GM12878 (cell line): ENCODE results near the gene DMBX1. TPM values are rescaled to one million over a fixed set of nuclear protein-coding genes. Genes with fewer than 3 reads are reported as not detected.

Source experiments
- ATAC-seq: fragments of 200-7000 bp; cut with Tn5 transposase; 3 replicates; pipeline ENCODE4 v1.9.1; 2020; ENCODE audit warnings: mild to moderate bottlenecking, moderate library complexity
- BruUV-seq: library from RNA; stranded (reverse); fragments of 400-500 nt; replicated peaks from 2 replicates; lab custom pipeline; 2021; lab: Mats Ljungman, UMichigan
- CTCF ChIA-PET: fragments of 300-600 bp; sonication (Branson Sonifier 250); formaldehyde crosslinking; extraction: SDS; loops from one replicate; lab custom pipeline; 2021; ENCODE audit warnings: inconsistent platforms; lab: Yijun Ruan, JAX
- POLR2A ChIA-PET: fragments of 350-600 bp; formaldehyde crosslinking; extraction: SDS; loops from one replicate; lab custom pipeline; 2021; ENCODE audit warnings: inconsistent platforms; lab: Charles Lee
- RAD21 ChIA-PET: fragments of 300-600 bp; sonication (Branson Sonifier 250); formaldehyde crosslinking; loops from one replicate; lab custom pipeline; 2023; ENCODE audit warnings: antibody characterized with exemption; ENCODE audit not compliant: unreplicated experiment; lab: Charles Lee
- SMC1A ChIA-PET: fragments of 300-600 bp; sonication (Branson Sonifier 250); formaldehyde crosslinking; loops from one replicate; lab custom pipeline; 2023; ENCODE audit not compliant: unreplicated experiment, uncharacterized antibody; lab: Charles Lee
- DNase-seq: peaks from one replicate; pipeline ENCODE4 v3.0.0-alpha.2; 2011; ENCODE audit warnings: low read depth, low spot score
- FAIRE-seq: peaks from 3 replicates; lab custom pipeline; 2011; peaks lifted over from hg19 to GRCh38; lab: Jason Lieb, UNC
- H2AFZ ChIP-seq: 2 replicates; pipeline ENCODE4 v1.6.0; 2011; ENCODE audit warnings: low read depth, low read length, control low read depth; ENCODE audit not compliant: control insufficient read depth
- H3K27ac ChIP-seq: 2 replicates; pipeline ENCODE4 v1.5.1; 2011; ENCODE audit warnings: control low read depth; ENCODE audit not compliant: control insufficient read depth, insufficient read depth
- H3K27me3 ChIP-seq, 2 experiments: replicated peaks in 1 of 2; 2 replicates each; pipeline versions ENCODE4 v1.6.0 to v1.6.1; 2011; ENCODE audit warnings: low read length in 1 of 2; ENCODE audit not compliant: control insufficient read depth in 2 of 2, insufficient read depth in 2 of 2
- H3K36me3 ChIP-seq, 2 experiments: 2 replicates each; pipeline ENCODE4 v1.5.1; 2011; ENCODE audit warnings: low read length in 1 of 2; ENCODE audit not compliant: control insufficient read depth in 2 of 2, insufficient read depth in 2 of 2
- H3K4me1 ChIP-seq: 2 replicates; pipeline ENCODE4 v1.6.1; 2011; ENCODE audit warnings: mild to moderate bottlenecking, low read length, moderate library complexity, mixed read lengths; ENCODE audit not compliant: control insufficient read depth, insufficient read depth
- H3K4me2 ChIP-seq: 2 replicates; pipeline ENCODE4 v1.6.0; 2011; ENCODE audit warnings: control low read depth; ENCODE audit not compliant: control insufficient read depth, insufficient read depth
- H3K4me3 ChIP-seq: fragments of 200-600 bp; sonication (generic); 2 replicates; pipeline ENCODE4 v1.5.1; 2016
- H3K79me2 ChIP-seq: 2 replicates; pipeline ENCODE4 v1.6.0; 2011; ENCODE audit warnings: low read length; ENCODE audit not compliant: control insufficient read depth, insufficient read depth
- H3K9ac ChIP-seq: 2 replicates; pipeline ENCODE4 v1.8.0; 2011; ENCODE audit warnings: low read length, control low read depth, mixed read lengths; ENCODE audit not compliant: control insufficient read depth, insufficient read depth
- H3K9me3 ChIP-seq: replicated peaks from 3 replicates; pipeline ENCODE4 v1.5.1; 2011; ENCODE audit warnings: mild to moderate bottlenecking, low read length; ENCODE audit not compliant: control insufficient read depth, insufficient read depth
- H4K20me1 ChIP-seq: 2 replicates; pipeline ENCODE4 v1.6.0; 2011; ENCODE audit not compliant: control insufficient read depth, insufficient read depth
- BHLHE40 ChIP-seq, 2 experiments: fragments of 450-650 bp in 1 of 2; IDR thresholded peaks; 2 replicates each; pipeline ENCODE4 v1.6.1; 2011 to 2017; ENCODE audit warnings: low read depth in 2 of 2, borderline replicate concordance in 1 of 2, improper control_type of control experiment in 1 of 2, low read length in 1 of 2, mild to moderate bottlenecking in 1 of 2
- CREB1 ChIP-seq: IDR thresholded peaks from 2 replicates; pipeline ENCODE4 v1.6.1; 2012; ENCODE audit warnings: low read depth, mild to moderate bottlenecking, inconsistent platforms
- HDAC6 ChIP-seq: fragments of 200-600 bp; sonication (generic); IDR thresholded peaks from one replicate; pipeline ENCODE4 v1.8.0; 2017; ENCODE audit warnings: antibody characterized with exemption; ENCODE audit not compliant: unreplicated experiment
- IRF4 ChIP-seq: IDR thresholded peaks from 2 replicates; pipeline ENCODE4 v1.6.1; 2011; ENCODE audit warnings: low read depth, low read length
- NBN ChIP-seq: fragments of 450-650 bp; IDR thresholded peaks from 2 replicates; pipeline ENCODE4 v1.6.1; 2016
- NR2C2 ChIP-seq: IDR thresholded peaks from 2 replicates; pipeline ENCODE4 v1.6.1; 2011; ENCODE audit warnings: borderline replicate concordance, low read depth; ENCODE audit not compliant: control insufficient read depth, insufficient read length
- POLR2AphosphoS5 ChIP-seq: IDR thresholded peaks from 2 replicates; pipeline ENCODE4 v1.6.1; 2011; ENCODE audit warnings: mild to moderate bottlenecking, low read length, inconsistent platforms
- RBBP5 ChIP-seq: fragments of 200-600 bp; sonication (generic); conservative IDR thresholded peaks from 2 replicates; pipeline ENCODE4 v1.6.1; 2016
- SIX5 ChIP-seq: IDR thresholded peaks from 2 replicates; pipeline ENCODE4 v1.6.1; 2011; ENCODE audit warnings: mild to moderate bottlenecking, low read depth, low read length, moderate library complexity; ENCODE audit not compliant: severe bottlenecking
- SKIL ChIP-seq: fragments of 450-650 bp; IDR thresholded peaks from 2 replicates; pipeline ENCODE4 v1.6.1; 2017; ENCODE audit warnings: mild to moderate bottlenecking, low read depth, inconsistent platforms; ENCODE audit not compliant: poor library complexity, severe bottlenecking
- SP1 ChIP-seq: IDR thresholded peaks from one replicate; pipeline ENCODE4 v1.6.1; 2011; ENCODE audit warnings: low read depth, low read length
- TCF3 ChIP-seq: IDR thresholded peaks from 2 replicates; pipeline ENCODE4 v1.6.1; 2012; ENCODE audit warnings: low read depth, mild to moderate bottlenecking, low read length, borderline replicate concordance; ENCODE audit not compliant: insufficient read depth
- ZNF24 ChIP-seq: fragments of 450-650 bp; IDR thresholded peaks from 2 replicates; pipeline ENCODE4 v1.6.1; 2017; ENCODE audit warnings: antibody characterized with exemption, mild to moderate bottlenecking
- WGBS: methylation state at CpG from one replicate; pipeline ENCODE4 v1.1.6; 2016; ENCODE audit warnings: low lambda C conversion rate; ENCODE audit not compliant: insufficient replicate concordance, insufficient coverage; ENCODE audit errors: missing lambda C conversion rate; 5-methylcytosine and 5-hydroxymethylcytosine counted together
- in situ Hi-C: fragments of 300-500 bp; cut with MboI; formaldehyde crosslinking; loops from 9 replicates; pipeline ENCODE4 v1.14.3; 2018; ENCODE audit warnings: mixed read lengths
- intact Hi-C: fragments of 100-400 bp; cut with micrococcal nuclease; formaldehyde crosslinking; loops from one replicate; pipeline ENCODE4 v1.14.2; 2022; ENCODE audit not compliant: unreplicated experiment
- polyA plus RNA-seq, 11 experiments: library from polyadenylated mRNA; depleted of rRNA in 4 of 11; unstranded in 6 of 11; stranded (reverse) in 5 of 11; fragments of >200 nt; fragmentation: Nextera tagmentation in 4 of 11; fragmentation: Illumina TruSeq in 1 of 11; extraction: Ambion mirVana in 4 of 11; extraction: Trizol in 1 of 11; gene quantifications; 1 replicate in 1 of 11; 2 replicates in 10 of 11; pipeline versions ENCODE4 v1.2.1 to v1.2.3, GENCODE V29; 2011 to 2016; ENCODE audit warnings: inconsistent platforms in 2 of 11, missing spikeins in 2 of 11, low read depth in 1 of 11
- total RNA-seq, 4 experiments: library from RNA; depleted of rRNA in 3 of 4; stranded (reverse); fragments of >200 nt in 3 of 4; fragmentation: Illumina TruSeq in 1 of 4; extraction: Trizol in 1 of 4; gene quantifications; 2 replicates each; pipeline versions ENCODE4 v1.2.1 to v1.2.3, GENCODE V29; 2013 to 2021
- TF ChIP-seq, protein P1 (sequence below): fragments of 450-650 bp; IDR thresholded peaks from 2 replicates; pipeline ENCODE4 v1.6.1; 2016; ENCODE audit warnings: mild to moderate bottlenecking, moderate library complexity, borderline replicate concordance
- TF ChIP-seq, protein P2 (sequence below): IDR thresholded peaks from 2 replicates; pipeline ENCODE4 v1.6.1; 2011; ENCODE audit warnings: mild to moderate bottlenecking, low read depth, low read length, moderate library complexity; ENCODE audit not compliant: insufficient replicate concordance

Gene DMBX1
- total and polyA plus RNA-seq, 10 of the 15 experiments (the other 5 are each of a cell fraction or from before 2014, with no cell fraction given) = 0.03 TPM; not detected in 9

GRCh38 chr1:46481961-46482360 is 7.7 kb upstream of the DMBX1 start:
- RAD21 ChIA-PET = interaction anchor here (2.8 kb wide), 1 partner anchor 45 kb away, joined by 15 read pairs; no protein-coding TSS in a partner anchor
- FAIRE-seq = no peak

More at GRCh38 chr1:46481961-46482360, 7.7 kb upstream of the DMBX1 start:
- no peaks in the 10 kb centered on the region for H3K4me1 ChIP-seq
- H3K4me2 ChIP-seq = no peak overlapping the region
- POLR2A ChIA-PET = no interaction called here
- no peak overlapping the region for H3K27ac ChIP-seq
- H3K9ac ChIP-seq = no peak overlapping the region
- H3K27me3 ChIP-seq = peaks cover 6 to 9% of the 10 kb centered on the region in 2 experiments; a peak in 3 of 4 replicates
- H3K79me2 ChIP-seq = no peaks in the 10 kb centered on the region
- no peaks in the 10 kb centered on the region for H3K9me3 ChIP-seq
- DNase-seq = no peak
- H3K4me3 ChIP-seq = no peak overlapping the region
- H3K36me3 ChIP-seq = no peaks in the 10 kb centered on the region
- intact Hi-C loops = no loop called here
- no TSS peak for BruUV-seq
- H4K20me1 ChIP-seq = no peaks in the 10 kb centered on the region; the same call in 1 of the 2 replicates
- in situ Hi-C loops = no loop called here
- CTCF ChIA-PET = interaction anchor here (0.5 to 1.2 kb wide), 4 partner anchors 8 to 47 kb away, joined by 3 to 6 read pairs (median 3); partner anchors contain the start of gene DMBX1
- TF ChIP-seq NBN (no peak), IRF4 (no peak), NR2C2 (no peak), RBBP5 (no peak), SIX5 (no peak), ZNF24 (no peak), SKIL (no peak), POLR2AphosphoS5 (no peak), TCF3 (no peak), CREB1 (no peak), SP1 (no peak), BHLHE40 (IDR thresholded peaks at IDR 0.05; ENCODE audit: borderline replicate concordance in 1 of 2, low read depth in 2 of 2, low read length in 1 of 2) (no peak), HDAC6 (no peak)
- TF ChIP-seq, protein P1, sequence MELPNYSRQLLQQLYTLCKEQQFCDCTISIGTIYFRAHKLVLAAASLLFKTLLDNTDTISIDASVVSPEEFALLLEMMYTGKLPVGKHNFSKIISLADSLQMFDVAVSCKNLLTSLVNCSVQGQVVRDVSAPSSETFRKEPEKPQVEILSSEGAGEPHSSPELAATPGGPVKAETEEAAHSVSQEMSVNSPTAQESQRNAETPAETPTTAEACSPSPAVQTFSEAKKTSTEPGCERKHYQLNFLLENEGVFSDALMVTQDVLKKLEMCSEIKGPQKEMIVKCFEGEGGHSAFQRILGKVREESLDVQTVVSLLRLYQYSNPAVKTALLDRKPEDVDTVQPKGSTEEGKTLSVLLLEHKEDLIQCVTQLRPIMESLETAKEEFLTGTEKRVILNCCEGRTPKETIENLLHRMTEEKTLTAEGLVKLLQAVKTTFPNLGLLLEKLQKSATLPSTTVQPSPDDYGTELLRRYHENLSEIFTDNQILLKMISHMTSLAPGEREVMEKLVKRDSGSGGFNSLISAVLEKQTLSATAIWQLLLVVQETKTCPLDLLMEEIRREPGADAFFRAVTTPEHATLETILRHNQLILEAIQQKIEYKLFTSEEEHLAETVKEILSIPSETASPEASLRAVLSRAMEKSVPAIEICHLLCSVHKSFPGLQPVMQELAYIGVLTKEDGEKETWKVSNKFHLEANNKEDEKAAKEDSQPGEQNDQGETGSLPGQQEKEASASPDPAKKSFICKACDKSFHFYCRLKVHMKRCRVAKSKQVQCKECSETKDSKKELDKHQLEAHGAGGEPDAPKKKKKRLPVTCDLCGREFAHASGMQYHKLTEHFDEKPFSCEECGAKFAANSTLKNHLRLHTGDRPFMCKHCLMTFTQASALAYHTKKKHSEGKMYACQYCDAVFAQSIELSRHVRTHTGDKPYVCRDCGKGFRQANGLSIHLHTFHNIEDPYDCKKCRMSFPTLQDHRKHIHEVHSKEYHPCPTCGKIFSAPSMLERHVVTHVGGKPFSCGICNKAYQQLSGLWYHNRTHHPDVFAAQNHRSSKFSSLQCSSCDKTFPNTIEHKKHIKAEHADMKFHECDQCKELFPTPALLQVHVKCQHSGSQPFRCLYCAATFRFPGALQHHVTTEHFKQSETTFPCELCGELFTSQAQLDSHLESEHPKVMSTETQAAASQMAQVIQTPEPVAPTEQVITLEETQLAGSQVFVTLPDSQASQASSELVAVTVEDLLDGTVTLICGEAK = no peak
- TF ChIP-seq, protein P2, sequence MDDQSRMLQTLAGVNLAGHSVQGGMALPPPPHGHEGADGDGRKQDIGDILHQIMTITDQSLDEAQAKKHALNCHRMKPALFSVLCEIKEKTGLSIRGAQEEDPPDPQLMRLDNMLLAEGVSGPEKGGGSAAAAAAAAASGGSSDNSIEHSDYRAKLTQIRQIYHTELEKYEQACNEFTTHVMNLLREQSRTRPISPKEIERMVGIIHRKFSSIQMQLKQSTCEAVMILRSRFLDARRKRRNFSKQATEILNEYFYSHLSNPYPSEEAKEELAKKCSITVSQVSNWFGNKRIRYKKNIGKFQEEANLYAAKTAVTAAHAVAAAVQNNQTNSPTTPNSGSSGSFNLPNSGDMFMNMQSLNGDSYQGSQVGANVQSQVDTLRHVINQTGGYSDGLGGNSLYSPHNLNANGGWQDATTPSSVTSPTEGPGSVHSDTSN = no peak
- TF ChIP-seq, all 136 proteins: peak for 0
- no peak overlapping the region for H2AFZ ChIP-seq
- no peak for ATAC-seq
- WGBS = 26% methylated on average over 4 of the region's 4 CpGs
- SMC1A ChIA-PET = no interaction called here
